ENCODE data around the gene NNAT.
"Not testable (repeated sequence)": the region's sequence is repeated elsewhere in the genome, so short reads cannot be mapped to it uniquely, and the experiment has no call there.

Gene NNAT

GRCh38 chr20:37534401-37535157 lies 13.5 kb downstream of the NNAT start:
- peak; percentile 83 for DNase-seq (ENCODE audit: low read depth)
- peak; percentile 84 for TF ChIP-seq CTCF (IDR thresholded peaks at IDR 0.05; ENCODE audit: insufficient read depth, low read depth, low read length, missing control alignments)

GRCh38 chr20:37535443-37536132 lies 14.5 kb downstream of the NNAT start:
- no peak for TF ChIP-seq CTCF (IDR thresholded peaks at IDR 0.05; ENCODE audit: insufficient read depth, low read depth, low read length, missing control alignments)
- no peak for DNase-seq (ENCODE audit: low read depth)
- no peak overlapping the region for H3K4me3 ChIP-seq (ENCODE audit: low read length)

More at GRCh38 chr20:37534401-37535157, 13.5 kb downstream of the NNAT start:
- no peak overlapping the region for H3K4me3 ChIP-seq (ENCODE audit: low read length)

- no peak for TF ChIP-seq CTCF (IDR thresholded peaks at IDR 0.05; ENCODE audit: insufficient read depth, low read depth, low read length, missing control alignments)
- no peak overlapping the region for H3K4me3 ChIP-seq (ENCODE audit: low read length)
- no peak for DNase-seq (ENCODE audit: low read depth)
Observed at GRCh38 chr20:37537505-37537904, 16.5 kb downstream of the NNAT start.

DNA sequence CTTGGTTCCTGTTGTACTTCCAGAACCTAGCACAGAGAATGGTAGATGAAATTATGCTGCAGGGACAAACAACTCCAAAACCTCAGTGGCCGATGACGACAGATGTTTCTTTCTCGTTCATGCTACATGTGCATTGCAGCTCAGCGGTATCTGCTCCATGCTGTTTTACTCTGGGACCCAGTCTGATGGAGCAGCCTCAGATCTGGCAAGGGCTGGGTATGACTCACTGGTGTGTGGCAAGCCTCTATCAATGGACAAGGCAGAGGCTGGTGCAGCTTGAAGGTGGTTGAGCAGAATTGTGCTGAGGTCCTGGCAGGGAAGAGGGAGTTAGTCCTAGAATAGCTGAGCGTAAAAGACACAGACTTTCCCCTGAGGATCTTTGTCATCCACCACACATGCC lies 17.0 kb downstream of the NNAT start:
- no peak overlapping the region for H3K4me3 ChIP-seq (ENCODE audit: low read length)
- DNase-seq (ENCODE audit: low read depth), result peak; percentile 79
- no peak for TF ChIP-seq CTCF (IDR thresholded peaks at IDR 0.05; ENCODE audit: insufficient read depth, low read depth, low read length, missing control alignments)

DNA sequence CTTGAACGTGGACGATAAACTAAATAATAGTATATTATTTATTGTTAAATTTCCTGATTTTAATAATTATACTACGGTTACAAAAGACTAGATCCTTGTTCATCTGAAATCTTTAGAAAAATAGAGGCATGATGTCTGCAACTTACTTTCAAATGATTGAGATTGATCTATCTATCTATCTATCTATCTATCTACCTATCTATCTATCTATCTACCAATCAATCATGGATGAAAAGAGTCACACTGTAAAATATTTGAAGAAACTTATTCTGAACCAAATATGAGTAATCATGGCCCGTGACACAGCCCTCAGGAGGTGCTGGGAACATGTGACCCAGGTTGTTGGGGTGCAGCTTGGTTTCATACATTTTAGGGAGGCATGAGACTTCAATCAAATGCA lies 18.4 kb downstream of the NNAT start:
- no peak for DNase-seq (ENCODE audit: low read depth)
- H3K4me3 ChIP-seq (ENCODE audit: low read length), result no peak overlapping the region
- TF ChIP-seq CTCF (IDR thresholded peaks at IDR 0.05; ENCODE audit: insufficient read depth, low read depth, low read length, missing control alignments), result no peak

GRCh38 chr20:37540001-37540400 lies 19.0 kb downstream of the NNAT start:
- DNase-seq (ENCODE audit: low read depth), result no peak
- TF ChIP-seq CTCF (IDR thresholded peaks at IDR 0.05; ENCODE audit: insufficient read depth, low read depth, low read length, missing control alignments), result no peak
- no peak overlapping the region for H3K4me3 ChIP-seq (ENCODE audit: low read length)

GRCh38 chr20:37540838-37541237 lies 19.8 kb downstream of the NNAT start:
- DNase-seq (ENCODE audit: low read depth); H3K4me3 ChIP-seq (ENCODE audit: low read length): not testable (repeated sequence)

Data from epithelial cell of esophagus (primary cell).